LNCaP clone FGC (cell line): ENCODE measurements around the gene MRO.
A peak's percentile ranks its signal among the peaks of the same experiment; 100 is the strongest.

ENCODE experiments used
- DNase-seq: peaks from one replicate; pipeline ENCODE4 v3.0.0-alpha.2; 2011; ENCODE audit warnings: low read depth
- H3K4me3 ChIP-seq: 2 replicates; pipeline ENCODE4 v1.5.1; 2011; ENCODE audit warnings: mild to moderate bottlenecking, low read depth, low read length, control low read depth
- TF ChIP-seq, protein P1 (sequence below): IDR thresholded peaks from 2 replicates; pipeline ENCODE4 v1.5.1; 2012; ENCODE audit warnings: mild to moderate bottlenecking; ENCODE audit not compliant: control insufficient read depth, insufficient read depth; ENCODE audit errors: extremely low read depth

MRO gene

DNA sequence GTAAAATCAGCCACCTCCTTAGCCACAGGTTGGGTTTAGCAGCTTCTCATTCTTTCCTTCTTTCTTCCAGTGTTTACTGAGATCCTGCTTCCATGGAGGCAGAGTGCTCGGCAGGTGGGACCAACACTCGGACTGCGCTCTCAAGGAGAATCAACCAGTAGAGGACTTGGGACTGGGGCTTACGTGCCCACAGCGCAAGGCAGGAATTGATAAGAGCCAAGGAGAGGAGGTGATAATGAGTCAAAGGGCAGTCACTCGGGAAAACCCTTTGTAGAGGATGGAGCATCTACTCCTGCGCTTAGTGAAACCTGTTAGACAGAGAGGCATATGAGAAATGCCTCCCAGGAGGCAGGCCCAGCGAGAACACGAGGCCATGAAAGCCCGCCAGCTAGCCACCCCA, 2.9 kb upstream of the MRO start:
- no peak overlapping the region for H3K4me3 ChIP-seq
- DNase-seq = no peak
- TF ChIP-seq, protein P1, sequence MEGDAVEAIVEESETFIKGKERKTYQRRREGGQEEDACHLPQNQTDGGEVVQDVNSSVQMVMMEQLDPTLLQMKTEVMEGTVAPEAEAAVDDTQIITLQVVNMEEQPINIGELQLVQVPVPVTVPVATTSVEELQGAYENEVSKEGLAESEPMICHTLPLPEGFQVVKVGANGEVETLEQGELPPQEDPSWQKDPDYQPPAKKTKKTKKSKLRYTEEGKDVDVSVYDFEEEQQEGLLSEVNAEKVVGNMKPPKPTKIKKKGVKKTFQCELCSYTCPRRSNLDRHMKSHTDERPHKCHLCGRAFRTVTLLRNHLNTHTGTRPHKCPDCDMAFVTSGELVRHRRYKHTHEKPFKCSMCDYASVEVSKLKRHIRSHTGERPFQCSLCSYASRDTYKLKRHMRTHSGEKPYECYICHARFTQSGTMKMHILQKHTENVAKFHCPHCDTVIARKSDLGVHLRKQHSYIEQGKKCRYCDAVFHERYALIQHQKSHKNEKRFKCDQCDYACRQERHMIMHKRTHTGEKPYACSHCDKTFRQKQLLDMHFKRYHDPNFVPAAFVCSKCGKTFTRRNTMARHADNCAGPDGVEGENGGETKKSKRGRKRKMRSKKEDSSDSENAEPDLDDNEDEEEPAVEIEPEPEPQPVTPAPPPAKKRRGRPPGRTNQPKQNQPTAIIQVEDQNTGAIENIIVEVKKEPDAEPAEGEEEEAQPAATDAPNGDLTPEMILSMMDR = no peak

DNA sequence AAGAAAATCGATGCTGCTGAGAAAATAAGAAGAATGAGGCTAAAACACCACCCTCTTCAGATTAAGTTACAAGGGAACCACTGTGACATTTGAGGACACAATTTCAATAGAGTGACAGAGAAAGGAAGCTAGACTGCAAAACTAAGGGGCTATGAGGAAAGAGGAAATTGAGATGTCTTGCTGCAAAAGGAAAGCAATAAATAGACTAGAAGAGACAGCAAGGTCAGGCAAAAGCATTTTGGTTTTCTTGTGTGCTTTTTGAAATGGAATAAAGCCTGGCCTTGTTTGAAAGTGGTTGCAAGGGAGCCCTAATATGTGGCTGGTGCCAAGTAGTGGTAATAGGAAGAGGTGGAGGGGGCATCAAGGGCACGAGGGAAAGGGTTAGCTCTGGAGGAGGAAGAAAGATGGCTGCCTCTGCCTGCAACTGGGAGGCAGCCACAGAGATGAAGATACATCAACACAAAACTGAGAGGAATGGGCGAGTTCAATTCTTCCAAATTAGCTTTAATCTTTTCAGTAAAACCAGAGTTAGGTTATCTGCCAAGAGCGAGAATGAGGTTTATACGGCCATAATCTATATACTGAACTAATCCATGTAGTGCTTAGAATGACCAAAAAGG, 1.2 kb upstream of the MRO start:
- TF ChIP-seq, protein P1 = no peak
- H3K4me3 ChIP-seq = no peak overlapping the region
- DNase-seq = no peak

- peak overlapping the region; percentile 50 for H3K4me3 ChIP-seq
- DNase-seq = no peak
- TF ChIP-seq, protein P1 = peak; percentile 36
Measured at GRCh38 chr18:50819027-50819727, 639 bp downstream of the MRO start.

DNA sequence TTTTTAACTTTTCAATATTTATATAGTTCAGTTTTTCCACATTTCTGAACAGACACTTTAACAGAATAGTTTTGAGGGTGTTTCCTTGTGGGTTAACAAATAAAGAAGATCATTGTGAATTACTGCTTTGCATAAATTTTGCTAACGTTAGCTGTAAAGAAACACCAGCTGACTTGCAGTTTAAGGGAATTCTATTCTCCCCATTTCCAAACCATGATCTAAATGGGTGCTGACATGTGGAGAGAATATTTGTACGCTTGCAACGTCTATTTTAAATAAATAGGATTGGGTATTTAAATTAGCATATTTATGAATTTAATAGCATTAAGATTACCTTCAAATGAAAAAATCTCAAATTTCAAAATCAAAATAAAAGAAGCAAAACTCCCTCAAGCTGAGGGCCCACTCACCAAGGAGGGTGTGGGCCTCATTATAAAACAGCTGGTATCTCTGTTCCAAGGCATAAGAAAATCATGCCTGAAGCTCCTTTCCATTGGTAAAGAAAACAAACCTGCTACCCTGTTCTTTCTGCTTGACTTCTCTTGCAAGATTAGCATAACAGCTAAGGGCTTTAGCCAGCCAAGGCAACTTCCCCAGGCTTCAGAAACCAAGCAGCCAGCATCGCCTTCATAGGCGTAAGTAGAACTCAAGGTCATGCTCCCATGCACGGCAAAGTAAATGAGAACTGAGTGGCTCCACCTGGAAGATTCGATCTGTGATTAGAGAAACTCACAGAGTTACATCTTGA, 3.2 kb downstream of the MRO start:
- H3K4me3 ChIP-seq = no peak overlapping the region
- no peak for DNase-seq
- TF ChIP-seq, protein P1 = no peak

GRCh38 chr18:50814395-50814794, 5.4 kb downstream of the MRO start:
- DNase-seq = no peak
- no peak overlapping the region for H3K4me3 ChIP-seq
- TF ChIP-seq, protein P1 = no peak

GRCh38 chr18:50813353-50813752, 6.5 kb downstream of the MRO start:
- no peak overlapping the region for H3K4me3 ChIP-seq
- no peak for DNase-seq
- TF ChIP-seq, protein P1 = no peak
